ENCODE data around the gene DISP2.

Gene DISP2

GRCh38 chr15:40366457-40367370 lies 8.7 kb downstream of the DISP2 start:
- peak; percentile 64 for DNase-seq

- DNase-seq, result no peak
These were observed 9.3 kb downstream of the DISP2 start for GRCh38 chr15:40367371-40367685.

GRCh38 chr15:40367686-40368611 lies 9.9 kb downstream of the DISP2 start:
- peak; percentile 89 for DNase-seq

GRCh38 chr15:40368719-40369473 lies 10.9 kb downstream of the DISP2 start:
- no peak for DNase-seq

- no peak for DNase-seq
These were observed 11.5 kb downstream of the DISP2 start for GRCh38 chr15:40369474-40369869.

GRCh38 chr15:40369971-40370370 lies 12.0 kb downstream of the DISP2 start:
- no peak for DNase-seq

- no peak for DNase-seq
These were observed 15.0 kb downstream of the DISP2 start for GRCh38 chr15:40372981-40373380.

GRCh38 chr15:40377606-40378005 lies 19.6 kb downstream of the DISP2 start:
- DNase-seq, result no peak

- no peak for DNase-seq
These were observed 21.4 kb downstream of the DISP2 start for GRCh38 chr15:40379374-40379773.

GRCh38 chr15:40379853-40380252 lies 21.8 kb downstream of the DISP2 start:
- DNase-seq, result peak; percentile 56

GRCh38 chr15:40380636-40381035 lies 22.6 kb downstream of the DISP2 start:
- DNase-seq, result no peak

GRCh38 chr15:40381818-40382529 lies 24.0 kb downstream of the DISP2 start:
- DNase-seq, result no peak

GRCh38 chr15:40382580-40383456 lies 24.8 kb downstream of the DISP2 start, which contains the start of gene KNSTRN:
Gene KNSTRN (plus strand): TSS chr15:40382721. CDS start chr15:40382836, 115 bp downstream.
- peak; percentile 95 for DNase-seq

GRCh38 chr15:40386480-40386879 lies 28.5 kb downstream of the DISP2 start:
- no peak for DNase-seq

GRCh38 chr15:40388941-40389823 lies 31.2 kb downstream of the DISP2 start:
- no peak for DNase-seq

- DNase-seq, result no peak
These were observed 32.0 kb downstream of the DISP2 start for GRCh38 chr15:40389824-40390595.

- DNase-seq, result no peak
These were observed 35.2 kb downstream of the DISP2 start for GRCh38 chr15:40392986-40393948.
